Activated T-helper 17 cell treated with anti-CD3 and anti-CD28 coated beads, Interleukin-2, amount 50 U/mL, for 72 hours (primary cell): Measurements from ENCODE around the gene NCK2. TPM values are rescaled to one million over a fixed set of nuclear protein-coding genes. Genes with fewer than 3 reads are reported as not detected.
"Not testable (repeated sequence)": the region's sequence is repeated elsewhere in the genome, so short reads cannot be mapped to it uniquely, and the experiment has no call there.

Experiments
- ATAC-seq: fragments of 150-1000 bp; cut with Tn5 transposase; replicated peaks from 2 replicates; pipeline ENCODE4 v1.10.0; 2021; ENCODE audit warnings: mild to moderate bottlenecking, moderate library complexity
- H3K27ac Mint-ChIP-seq: one replicate; pipeline ENCODE4 v1.8.0; 2022; ENCODE audit warnings: mixed read lengths
- H3K27me3 Mint-ChIP-seq: one replicate; pipeline ENCODE4 v1.8.0; 2022; ENCODE audit warnings: mixed read lengths
- H3K36me3 Mint-ChIP-seq: one replicate; pipeline ENCODE4 v1.8.0; 2022; ENCODE audit warnings: low read depth, mild to moderate bottlenecking, mixed read lengths
- H3K4me1 Mint-ChIP-seq: one replicate; pipeline ENCODE4 v1.8.0; 2022; ENCODE audit warnings: mixed read lengths
- H3K4me3 Mint-ChIP-seq: one replicate; pipeline ENCODE4 v1.8.0; 2022; ENCODE audit warnings: mild to moderate bottlenecking, mixed read lengths
- H3K9me3 Mint-ChIP-seq: one replicate; pipeline ENCODE4 v1.8.0; 2022; ENCODE audit warnings: mixed read lengths
- total RNA-seq, 2 donors: library from RNA; stranded (reverse); gene quantifications; one replicate each; pipeline ENCODE4 v1.2.3, GENCODE V29; 2022

Gene NCK2
- total RNA-seq, 2 donors from 2014 or later: 75.4 to 85.4 TPM

- not testable (repeated sequence) for H3K27me3 Mint-ChIP-seq, ATAC-seq, H3K9me3 Mint-ChIP-seq
- H3K4me3 Mint-ChIP-seq: peak overlapping the region; percentile 98
- H3K4me1 Mint-ChIP-seq: peaks cover 72% of the 10 kb centered on the region
- H3K36me3 Mint-ChIP-seq: peaks cover 90% of the 10 kb centered on the region
- peak overlapping the region; percentile 62 for H3K27ac Mint-ChIP-seq
Observed at GRCh38 chr2:105771291-105771690, 26.6 kb downstream of the NCK2 start.

- H3K4me3 Mint-ChIP-seq: peak overlapping the region; percentile 98
- H3K27ac Mint-ChIP-seq: peak overlapping the region; percentile 62
- no peaks in the 10 kb centered on the region for H3K9me3 Mint-ChIP-seq
- peaks cover 72% of the 10 kb centered on the region for H3K4me1 Mint-ChIP-seq
- ATAC-seq: no peak
- H3K27me3 Mint-ChIP-seq: no peaks in the 10 kb centered on the region
- peaks cover 86% of the 10 kb centered on the region for H3K36me3 Mint-ChIP-seq
Observed at GRCh38 chr2:105771836-105772235, 27.1 kb downstream of the NCK2 start.

GRCh38 chr2:105772362-105772761, 27.6 kb downstream of the NCK2 start:
- Mint-ChIP-seq H3K27ac (peak overlapping the region; percentile 62), H3K4me1 (peaks cover 72% of the 10 kb centered on the region), H3K4me3 (peak overlapping the region; percentile 98), H3K27me3 (no peaks in the 10 kb centered on the region), H3K9me3 (no peaks in the 10 kb centered on the region), H3K36me3 (peaks cover 82% of the 10 kb centered on the region)
- ATAC-seq: no peak

- peaks cover 76% of the 10 kb centered on the region for H3K4me1 Mint-ChIP-seq
- no peaks in the 10 kb centered on the region for H3K27me3 Mint-ChIP-seq
- H3K36me3 Mint-ChIP-seq: peaks cover 82% of the 10 kb centered on the region
- H3K27ac Mint-ChIP-seq: peak overlapping the region; percentile 62
- no peak for ATAC-seq
- peak overlapping the region; percentile 98 for H3K4me3 Mint-ChIP-seq
- H3K9me3 Mint-ChIP-seq: no peaks in the 10 kb centered on the region
Observed at GRCh38 chr2:105773568-105773967, 28.9 kb downstream of the NCK2 start.

GRCh38 chr2:105774781-105775337, 30.1 kb downstream of the NCK2 start:
- Mint-ChIP-seq H3K4me3 (peak overlapping the region; percentile 98), H3K4me1 (peaks cover 71% of the 10 kb centered on the region), H3K36me3 (peaks cover 78% of the 10 kb centered on the region), H3K27ac (peak overlapping the region; percentile 62), H3K27me3 (no peaks in the 10 kb centered on the region), H3K9me3 (no peaks in the 10 kb centered on the region)
- ATAC-seq: peak; percentile 41

- Mint-ChIP-seq H3K9me3 (no peaks in the 10 kb centered on the region), H3K36me3 (peaks cover 83% of the 10 kb centered on the region)
Observed at GRCh38 chr2:105775809-105776559, 31.3 kb downstream of the NCK2 start.

GRCh38 chr2:105776560-105776928, 31.8 kb downstream of the NCK2 start:
- Mint-ChIP-seq H3K4me1 (peaks cover 85% of the 10 kb centered on the region), H3K36me3 (peaks cover 87% of the 10 kb centered on the region), H3K9me3 (no peaks in the 10 kb centered on the region), H3K4me3 (peak overlapping the region; percentile 98), H3K27me3 (no peaks in the 10 kb centered on the region), H3K27ac (peak overlapping the region; percentile 62)
- ATAC-seq: no peak

More at GRCh38 chr2:105775809-105776559, 31.3 kb downstream of the NCK2 start:
- H3K27ac Mint-ChIP-seq: peak overlapping the region; percentile 62
- peak; percentile 68 for ATAC-seq
- peak overlapping the region; percentile 98 for H3K4me3 Mint-ChIP-seq
- H3K4me1 Mint-ChIP-seq: peaks cover 79% of the 10 kb centered on the region
- no peaks in the 10 kb centered on the region for H3K27me3 Mint-ChIP-seq

GRCh38 chr2:105777031-105777482, 32.3 kb downstream of the NCK2 start:
- Mint-ChIP-seq H3K9me3 (no peaks in the 10 kb centered on the region), H3K4me3 (peak overlapping the region; percentile 98), H3K27ac (peak overlapping the region; percentile 62), H3K4me1 (peaks cover 90% of the 10 kb centered on the region), H3K27me3 (no peaks in the 10 kb centered on the region), H3K36me3 (peaks cover 87% of the 10 kb centered on the region)
- peak; percentile 18 for ATAC-seq

- H3K9me3 Mint-ChIP-seq: no peaks in the 10 kb centered on the region
- peak overlapping the region; percentile 62 for H3K27ac Mint-ChIP-seq
- H3K4me1 Mint-ChIP-seq: peaks cover 90% of the 10 kb centered on the region
- H3K4me3 Mint-ChIP-seq: peak overlapping the region; percentile 98
- peaks cover 87% of the 10 kb centered on the region for H3K36me3 Mint-ChIP-seq
- H3K27me3 Mint-ChIP-seq: no peaks in the 10 kb centered on the region
- no peak for ATAC-seq
Observed at GRCh38 chr2:105777506-105778055, 32.9 kb downstream of the NCK2 start.

GRCh38 chr2:105778080-105778607, 33.4 kb downstream of the NCK2 start:
- Mint-ChIP-seq H3K4me1 (peaks cover 88% of the 10 kb centered on the region), H3K36me3 (peaks cover 85% of the 10 kb centered on the region), H3K27ac (peak overlapping the region; percentile 62), H3K4me3 (peak overlapping the region; percentile 98), H3K9me3 (no peaks in the 10 kb centered on the region), H3K27me3 (no peaks in the 10 kb centered on the region)
- no peak for ATAC-seq

- H3K27ac Mint-ChIP-seq: peak overlapping the region; percentile 37
- H3K27me3 Mint-ChIP-seq: no peaks in the 10 kb centered on the region
- no peaks in the 10 kb centered on the region for H3K9me3 Mint-ChIP-seq
- H3K4me3 Mint-ChIP-seq: peak overlapping the region; percentile 69
- H3K36me3 Mint-ChIP-seq: peaks cover 85% of the 10 kb centered on the region
- no peak for ATAC-seq
- H3K4me1 Mint-ChIP-seq: peaks cover 77% of the 10 kb centered on the region
Observed at GRCh38 chr2:105779394-105779793, 34.7 kb downstream of the NCK2 start.

- H3K36me3 Mint-ChIP-seq: peaks cover 85% of the 10 kb centered on the region
- H3K4me1 Mint-ChIP-seq: peaks cover 67% of the 10 kb centered on the region
- no peak for ATAC-seq
- H3K27ac Mint-ChIP-seq: peak overlapping the region; percentile 65
- peak overlapping the region; percentile 48 for H3K4me3 Mint-ChIP-seq
- no peaks in the 10 kb centered on the region for H3K9me3 Mint-ChIP-seq
- H3K27me3 Mint-ChIP-seq: no peaks in the 10 kb centered on the region
Observed at GRCh38 chr2:105780606-105781005, 35.9 kb downstream of the NCK2 start.

GRCh38 chr2:105781274-105781978, 36.7 kb downstream of the NCK2 start:
- H3K4me1 Mint-ChIP-seq: peaks cover 66% of the 10 kb centered on the region
- H3K36me3 Mint-ChIP-seq: peaks cover 83% of the 10 kb centered on the region
- no peak for ATAC-seq
- H3K27ac Mint-ChIP-seq: peak overlapping the region; percentile 65
- H3K27me3 Mint-ChIP-seq: no peaks in the 10 kb centered on the region
- H3K4me3 Mint-ChIP-seq: peak overlapping the region; percentile 48
- no peaks in the 10 kb centered on the region for H3K9me3 Mint-ChIP-seq

GRCh38 chr2:105782123-105782522, 37.4 kb downstream of the NCK2 start:
- no peak for ATAC-seq
- H3K4me1 Mint-ChIP-seq: peaks cover 66% of the 10 kb centered on the region
- H3K27me3 Mint-ChIP-seq: no peaks in the 10 kb centered on the region
- peaks cover 89% of the 10 kb centered on the region for H3K36me3 Mint-ChIP-seq
- no peaks in the 10 kb centered on the region for H3K9me3 Mint-ChIP-seq
- peak overlapping the region; percentile 65 for H3K27ac Mint-ChIP-seq
- H3K4me3 Mint-ChIP-seq: peak overlapping the region; percentile 48
